Endothelial cell of umbilical vein (primary cell): ENCODE results near the gene PEAR1.

Source experiments
- POLR2A ChIP-seq: IDR thresholded peaks from 2 replicates; pipeline ENCODE4 v1.6.1; 2012; ENCODE audit warnings: low read depth, mild to moderate bottlenecking, control low read depth, low read length
- TF ChIP-seq, protein P1 (sequence below), 2 donors: IDR thresholded peaks; 1 replicate in 1 of 2; 2 replicates in 1 of 2; pipeline ENCODE4 v1.5.1; 2011; ENCODE audit warnings: low read length in 2 of 2, mild to moderate bottlenecking in 2 of 2, moderate library complexity in 2 of 2, control low read depth in 1 of 2, inconsistent platforms in 1 of 2, low read depth in 1 of 2; ENCODE audit not compliant: insufficient read depth in 1 of 2; ENCODE audit errors: extremely low read depth in 1 of 2

DNA sequence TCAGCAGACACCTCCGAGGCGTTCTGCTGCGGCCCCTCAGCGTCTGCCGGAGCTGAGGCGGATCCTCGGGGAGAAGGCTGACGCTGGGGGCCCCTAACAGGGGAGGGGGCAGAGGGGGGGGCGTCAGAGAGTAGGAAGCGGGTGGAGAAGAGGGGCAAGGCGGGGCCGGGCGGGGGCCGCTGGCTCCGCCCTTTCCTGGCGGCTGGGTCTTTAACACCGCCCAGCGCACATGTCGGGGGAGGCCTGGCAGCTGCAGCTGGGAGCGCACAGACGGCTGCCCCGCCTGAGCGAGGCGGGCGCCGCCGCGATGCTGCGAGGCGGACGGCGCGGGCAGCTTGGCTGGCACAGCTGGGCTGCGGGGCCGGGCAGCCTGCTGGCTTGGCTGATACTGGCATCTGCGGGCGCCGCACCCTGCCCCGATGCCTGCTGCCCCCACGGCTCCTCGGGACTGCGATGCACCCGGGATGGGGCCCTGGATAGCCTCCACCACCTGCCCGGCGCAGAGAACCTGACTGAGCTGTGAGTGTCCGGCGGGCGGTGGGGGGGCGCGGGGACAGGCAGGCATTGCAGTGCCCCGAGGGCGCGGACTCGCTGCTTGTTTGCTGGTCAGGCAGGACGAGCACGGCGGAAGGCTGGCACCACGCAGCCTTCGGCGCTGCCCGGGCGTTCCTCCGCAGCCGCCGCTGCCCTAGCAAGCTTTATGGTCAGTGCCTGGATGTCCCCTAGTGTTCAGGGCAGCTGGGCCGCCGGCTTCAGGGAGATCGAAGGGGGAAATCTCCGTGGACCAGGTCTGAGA, 32.7 kb upstream of the PEAR1 start, which contains the start of gene NTRK1:
- TF ChIP-seq, protein P1, sequence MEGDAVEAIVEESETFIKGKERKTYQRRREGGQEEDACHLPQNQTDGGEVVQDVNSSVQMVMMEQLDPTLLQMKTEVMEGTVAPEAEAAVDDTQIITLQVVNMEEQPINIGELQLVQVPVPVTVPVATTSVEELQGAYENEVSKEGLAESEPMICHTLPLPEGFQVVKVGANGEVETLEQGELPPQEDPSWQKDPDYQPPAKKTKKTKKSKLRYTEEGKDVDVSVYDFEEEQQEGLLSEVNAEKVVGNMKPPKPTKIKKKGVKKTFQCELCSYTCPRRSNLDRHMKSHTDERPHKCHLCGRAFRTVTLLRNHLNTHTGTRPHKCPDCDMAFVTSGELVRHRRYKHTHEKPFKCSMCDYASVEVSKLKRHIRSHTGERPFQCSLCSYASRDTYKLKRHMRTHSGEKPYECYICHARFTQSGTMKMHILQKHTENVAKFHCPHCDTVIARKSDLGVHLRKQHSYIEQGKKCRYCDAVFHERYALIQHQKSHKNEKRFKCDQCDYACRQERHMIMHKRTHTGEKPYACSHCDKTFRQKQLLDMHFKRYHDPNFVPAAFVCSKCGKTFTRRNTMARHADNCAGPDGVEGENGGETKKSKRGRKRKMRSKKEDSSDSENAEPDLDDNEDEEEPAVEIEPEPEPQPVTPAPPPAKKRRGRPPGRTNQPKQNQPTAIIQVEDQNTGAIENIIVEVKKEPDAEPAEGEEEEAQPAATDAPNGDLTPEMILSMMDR (IDR thresholded peaks at IDR 0.05; ENCODE audit: extremely low read depth in 1 of 2, insufficient read depth in 1 of 2, low read depth in 1 of 2, low read length in 2 of 2), result no peak
- no peak for TF ChIP-seq POLR2A
